K562 (cell line): ENCODE measurements around the gene HVCN1. TPM values are rescaled to one million over a fixed set of nuclear protein-coding genes. Genes with fewer than 3 reads are reported as not detected.

Experiments used
- ATAC-seq: fragments of 200-7000 bp; cut with Tn5 transposase; 3 replicates; pipeline ENCODE4 v1.9.1; 2020; ENCODE audit warnings: moderate library complexity
- BruUV-seq: library from RNA; stranded (reverse); fragments of 400-500 nt; replicated peaks from 2 replicates; lab custom pipeline; 2021; lab: Mats Ljungman, UMichigan
- CTCF ChIA-PET: fragments of 300-600 bp; formaldehyde crosslinking; extraction: SDS; loops from one replicate; lab custom pipeline; 2021; ENCODE audit warnings: low intra/inter-chr PET ratio; lab: Yijun Ruan, JAX
- POLR2A ChIA-PET: fragments of 300-600, 350-650 bp; sonication (Branson Sonifier 250); formaldehyde crosslinking; extraction: SDS; loops from one replicate; lab custom pipeline; 2021; ENCODE audit warnings: antibody characterized with exemption, inconsistent platforms; lab: Yijun Ruan, JAX
- DNase-seq, 4 experiments: peaks; one replicate each; pipeline versions ENCODE4 v3.0.0 to v3.0.0-alpha.2; 2011 to 2018; ENCODE audit warnings: low spot score in 3 of 4, mixed read lengths in 3 of 4; ENCODE audit errors: extremely low read depth in 1 of 4
- FAIRE-seq: peaks from 2 replicates; lab custom pipeline; 2011; peaks lifted over from hg19 to GRCh38; lab: Jason Lieb, UNC
- H2AFZ ChIP-seq: 2 replicates; pipeline ENCODE4 v1.6.0; 2011; ENCODE audit warnings: low read depth, low read length, control low read depth, inconsistent platforms
- H3K27ac ChIP-seq: fragments of 200-600 bp; 3 replicates; pipeline ENCODE4 v1.8.0; 2011; ENCODE audit warnings: low read depth, mild to moderate bottlenecking, control low read depth, inconsistent platforms, low read length, moderate library complexity, mixed read lengths; ENCODE audit errors: extremely low read depth
- H3K27me3 ChIP-seq, 2 experiments: fragments of 300-600 bp in 1 of 2; 2 replicates in 1 of 2; 3 replicates in 1 of 2; pipeline versions ENCODE4 v1.6.0 to v1.8.0; 2011; ENCODE audit warnings: inconsistent platforms in 2 of 2, low read length in 2 of 2, mild to moderate bottlenecking in 1 of 2, mixed read lengths in 1 of 2, moderate library complexity in 1 of 2; ENCODE audit not compliant: control insufficient read depth in 2 of 2, insufficient read depth in 2 of 2
- H3K36me3 ChIP-seq: fragments of 300-600 bp; 3 replicates; pipeline ENCODE4 v1.8.0; 2011; ENCODE audit warnings: mild to moderate bottlenecking, low read length, inconsistent platforms; ENCODE audit not compliant: control insufficient read depth, insufficient read depth
- H3K4me1 ChIP-seq, 2 experiments: fragments of 200-600 bp in 1 of 2; replicated peaks in 1 of 2; 2 replicates in 1 of 2; 3 replicates in 1 of 2; pipeline versions ENCODE4 v1.5.1 to v1.8.0; 2011; ENCODE audit warnings: inconsistent platforms in 2 of 2, low read length in 2 of 2, mild to moderate bottlenecking in 1 of 2, mixed read lengths in 1 of 2, moderate library complexity in 1 of 2; ENCODE audit not compliant: control insufficient read depth in 2 of 2, insufficient read depth in 2 of 2
- H3K4me2 ChIP-seq: 2 replicates; pipeline ENCODE4 v1.6.1; 2011; ENCODE audit warnings: low read length, control low read depth, inconsistent platforms, mixed read lengths; ENCODE audit not compliant: insufficient read depth
- H3K4me3 ChIP-seq: fragments of 200-600 bp; sonication (generic), shearing (Covaris generic); 2 replicates; pipeline ENCODE4 v1.5.1; 2016; ENCODE audit warnings: control low read depth, inconsistent platforms
- H3K79me2 ChIP-seq: fragments of 200-600 bp; 3 replicates; pipeline ENCODE4 v1.8.0; 2011; ENCODE audit warnings: low read length, inconsistent platforms; ENCODE audit not compliant: control insufficient read depth, insufficient read depth
- H3K9ac ChIP-seq, 2 experiments: 2 replicates each; pipeline versions ENCODE4 v1.6.0 to v1.6.1; 2011; ENCODE audit warnings: low read depth in 2 of 2, low read length in 2 of 2, control low read depth in 1 of 2, inconsistent platforms in 1 of 2, mild to moderate bottlenecking in 1 of 2, mixed read lengths in 1 of 2; ENCODE audit not compliant: insufficient read depth in 1 of 2
- H3K9me1 ChIP-seq: one replicate; pipeline ENCODE4 v1.6.0; 2011; ENCODE audit warnings: inconsistent platforms, mild to moderate bottlenecking, low read length, moderate library complexity; ENCODE audit not compliant: control insufficient read depth, insufficient read depth
- H3K9me3 ChIP-seq: replicated peaks from 2 replicates; pipeline ENCODE4 v1.5.1; 2011; ENCODE audit warnings: low read depth, low read length, inconsistent platforms; ENCODE audit not compliant: control insufficient read depth, insufficient read depth
- H4K20me1 ChIP-seq: replicated peaks from 2 replicates; pipeline ENCODE4 v1.6.1; 2011; ENCODE audit warnings: low read length, inconsistent platforms, mixed read lengths; ENCODE audit not compliant: control insufficient read depth, insufficient read depth
- BCOR ChIP-seq: fragments of 450-650 bp; IDR thresholded peaks from 2 replicates; pipeline ENCODE4 v1.6.1; 2016
- BHLHE40 ChIP-seq: IDR thresholded peaks from 2 replicates; pipeline ENCODE4 v1.6.1; 2011; ENCODE audit warnings: low read length, improper control_type of control experiment
- DIDO1 ChIP-seq: fragments of 450-650 bp; IDR thresholded peaks from 2 replicates; pipeline ENCODE4 v1.6.1; 2016; ENCODE audit warnings: low read depth, missing biosample characterization, missing genetic modification characterization
- ESRRA ChIP-seq: fragments of 450-650 bp; IDR thresholded peaks from 2 replicates; pipeline ENCODE4 v1.6.1; 2014; ENCODE audit warnings: low read depth, mild to moderate bottlenecking, moderate library complexity, borderline replicate concordance
- NFE2 ChIP-seq: IDR thresholded peaks from 2 replicates; pipeline ENCODE4 v1.6.1; 2014; ENCODE audit warnings: antibody characterized with exemption, low read depth
- RBFOX2 ChIP-seq: fragments of 200-400 bp; formaldehyde crosslinking; IDR thresholded peaks from 2 replicates; pipeline ENCODE4 v1.6.1; 2017; ENCODE audit warnings: low read depth, mild to moderate bottlenecking, low read length, moderate library complexity
- RBM25 ChIP-seq: fragments of 200-400 bp; formaldehyde crosslinking; IDR thresholded peaks from 2 replicates; pipeline ENCODE4 v1.6.1; 2018; ENCODE audit warnings: low read length, low read depth, moderate library complexity; ENCODE audit not compliant: severe bottlenecking
- RFX5 ChIP-seq: IDR thresholded peaks from 2 replicates; pipeline ENCODE4 v1.6.1; 2011; ENCODE audit warnings: low read depth, mild to moderate bottlenecking, improper control_type of control experiment, low read length
- SRSF7 ChIP-seq: fragments of 200-400 bp; formaldehyde crosslinking; optimal IDR thresholded peaks from 2 replicates; pipeline ENCODE3; 2017; ENCODE audit warnings: mild to moderate bottlenecking, low read depth, low read length
- THRAP3 ChIP-seq: fragments of 450-650 bp; IDR thresholded peaks from 2 replicates; pipeline ENCODE4 v1.6.1; 2016; ENCODE audit warnings: mild to moderate bottlenecking, inconsistent platforms, borderline replicate concordance
- WGBS: fragments of 100-300 bp; shearing (Covaris generic); methylation state at CpG from one replicate; pipeline ENCODE4 v1.1.6; 2016; ENCODE audit warnings: low coverage, mixed read lengths; ENCODE audit not compliant: insufficient coverage; ENCODE audit errors: missing lambda C conversion rate; 5-methylcytosine and 5-hydroxymethylcytosine counted together
- in situ Hi-C: fragments of 300-500 bp; cut with MboI; formaldehyde crosslinking; loops from 4 replicates; pipeline ENCODE4 v1.15.0; 2018; ENCODE audit warnings: inconsistent platforms, mixed read lengths
- intact Hi-C: fragments of 100-400 bp; cut with micrococcal nuclease; formaldehyde crosslinking; loops from 2 replicates; pipeline ENCODE4 v1.14.2; 2022
- polyA plus RNA-seq, 8 experiments: library from polyadenylated mRNA; depleted of rRNA in 4 of 8; stranded (reverse) in 5 of 8; unstranded in 3 of 8; fragments of >200 nt; fragmentation: Nextera tagmentation in 2 of 8; fragmentation: Illumina TruSeq in 1 of 8; extraction: Ambion mirVana in 2 of 8; extraction: Trizol in 1 of 8; gene quantifications; 2 replicates each; pipeline versions ENCODE4 v1.2.1 to v1.2.3, GENCODE V29; 2011 to 2014; ENCODE audit warnings: inconsistent platforms in 1 of 8, missing spikeins in 1 of 8
- total RNA-seq, 7 experiments: library from RNA; depleted of rRNA in 6 of 7; stranded (reverse); fragments of >200 nt in 6 of 7; fragmentation: Illumina TruSeq in 2 of 7; extraction: Trizol in 2 of 7; gene quantifications; 2 replicates each; pipeline versions ENCODE4 v1.2.1 to v1.2.3, GENCODE V29; 2011 to 2021; ENCODE audit warnings: low replicate concordance in 1 of 7
- TF ChIP-seq, protein P1 (sequence below), 2 experiments: fragments of 250-450 bp in 1 of 2; fragments of 450-650 bp in 1 of 2; sonication (Bioruptor Pico) in 1 of 2; IDR thresholded peaks; 2 replicates each; pipeline versions ENCODE4 v1.6.1 to v1.8.0; 2016 to 2021; ENCODE audit warnings: mild to moderate bottlenecking in 2 of 2, moderate library complexity in 2 of 2, missing compliant biosample characterization in 1 of 2, missing genetic modification characterization in 1 of 2
- TF ChIP-seq, protein P2 (sequence below): IDR thresholded peaks from 2 replicates; pipeline ENCODE4 v1.6.1; 2011; ENCODE audit not compliant: insufficient read length; ENCODE audit errors: extremely low read depth
- TF ChIP-seq, protein P3 (sequence below): fragments of 450-650 bp; IDR thresholded peaks from 2 replicates; pipeline ENCODE4 v1.7.0; 2016; ENCODE audit warnings: borderline replicate concordance
- TF ChIP-seq, protein P4 (sequence below), 2 experiments: IDR thresholded peaks in 1 of 2; conservative IDR thresholded peaks in 1 of 2; 2 replicates each; pipeline ENCODE4 v1.6.1; 2016; ENCODE audit warnings: low read depth in 2 of 2, mild to moderate bottlenecking in 1 of 2, missing compliant biosample characterization in 1 of 2, missing genetic modification characterization in 1 of 2, moderate library complexity in 1 of 2

HVCN1 gene
- total and polyA plus RNA-seq, 9 of the 15 experiments (the other 6 are each of a cell fraction or from before 2014, with no cell fraction given): 0.21 to 1.4 (median 0.74) TPM

DNA sequence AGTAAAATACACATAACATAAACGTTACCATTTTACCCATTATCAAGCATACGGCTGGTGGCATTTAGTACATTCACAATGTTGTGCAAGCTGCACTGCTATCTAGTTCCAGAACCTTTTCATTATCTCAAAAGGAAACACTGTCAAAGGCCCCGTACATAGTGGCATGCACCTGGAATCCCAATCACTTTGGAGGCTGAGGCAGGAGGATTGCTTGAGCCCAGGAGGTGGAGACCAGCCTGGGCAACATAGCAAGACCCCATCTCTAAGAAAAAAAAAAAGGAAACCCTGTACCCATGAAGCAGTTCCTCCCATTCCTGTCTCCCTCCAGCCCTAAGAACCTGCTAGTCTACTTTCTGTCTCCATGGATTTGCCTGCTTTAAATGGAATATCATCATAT is 7.4 kb upstream of the HVCN1 start (continued):
- TF ChIP-seq, protein P1, sequence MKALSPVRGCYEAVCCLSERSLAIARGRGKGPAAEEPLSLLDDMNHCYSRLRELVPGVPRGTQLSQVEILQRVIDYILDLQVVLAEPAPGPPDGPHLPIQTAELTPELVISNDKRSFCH (CRISPR knock-in tag; IDR thresholded peaks at IDR 0.05): no peak
- TF ChIP-seq, protein P1 (tag; IDR thresholded peaks at IDR 0.05): no peak
- no peak for TF ChIP-seq RBFOX2
- no peak for TF ChIP-seq THRAP3
- peak; percentile 54; the same call in 1 of the 2 replicates for TF ChIP-seq BCOR
- TF ChIP-seq, protein P2, sequence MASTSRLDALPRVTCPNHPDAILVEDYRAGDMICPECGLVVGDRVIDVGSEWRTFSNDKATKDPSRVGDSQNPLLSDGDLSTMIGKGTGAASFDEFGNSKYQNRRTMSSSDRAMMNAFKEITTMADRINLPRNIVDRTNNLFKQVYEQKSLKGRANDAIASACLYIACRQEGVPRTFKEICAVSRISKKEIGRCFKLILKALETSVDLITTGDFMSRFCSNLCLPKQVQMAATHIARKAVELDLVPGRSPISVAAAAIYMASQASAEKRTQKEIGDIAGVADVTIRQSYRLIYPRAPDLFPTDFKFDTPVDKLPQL: no peak
- peak; percentile 54 for TF ChIP-seq RBM25

DNA sequence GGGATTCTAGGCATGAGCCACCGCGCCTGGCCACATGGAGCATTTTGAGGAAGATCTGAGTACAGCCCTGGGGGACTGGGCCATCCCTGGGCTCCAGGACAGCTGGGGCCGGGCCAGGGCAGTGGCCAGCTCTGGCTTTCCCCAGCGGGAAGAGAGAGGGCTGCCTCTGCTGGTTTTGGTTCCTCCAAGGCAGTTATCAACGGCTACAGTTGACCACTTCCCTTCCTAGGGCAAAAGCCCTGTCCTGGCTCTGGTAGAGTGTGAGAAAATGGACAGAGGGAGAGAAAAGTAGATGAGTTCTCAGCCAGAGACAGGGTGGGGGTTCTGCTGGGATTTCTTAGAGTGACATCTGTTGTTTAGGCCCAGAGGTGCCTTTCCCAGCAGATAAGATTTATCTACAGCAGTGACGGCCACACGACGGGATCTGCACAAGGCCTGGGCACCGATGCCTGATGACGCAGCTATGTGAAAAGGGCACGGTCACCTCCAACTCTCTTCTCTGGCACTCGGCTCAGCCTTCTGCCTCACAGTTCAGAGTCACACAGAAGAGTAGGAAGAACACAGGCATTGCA is 5.5 kb upstream of the HVCN1 start:
- Histone ChIP-seq H3K4me3 (no peak overlapping the region), H3K9me3 (no peaks in the 10 kb centered on the region), H2AFZ (peak overlapping the region; percentile 34), H3K27me3 (no peaks in the 10 kb centered on the region), H3K4me1 (peaks cover 30 to 40% of the 10 kb centered on the region in 2 experiments), H3K79me2 (no peaks in the 10 kb centered on the region), H3K9ac (peak overlapping the region in 1 of 2 experiments; percentile 83; a peak in 2 of 4 replicates), H3K36me3 (no peaks in the 10 kb centered on the region), H3K9me1 (no peaks in the 10 kb centered on the region), H3K4me2 (no peak overlapping the region), H3K27ac (no peak overlapping the region), H4K20me1 (no peaks in the 10 kb centered on the region; the same call in 1 of the 2 replicates)
- BruUV-seq: no TSS peak
- DNase-seq (peak in 1 of 4 experiments; percentile 37), FAIRE-seq (no peak), ATAC-seq (no peak)
- 15% methylated on average over 10 of the region's 12 CpGs for WGBS
- in situ Hi-C loops: no loop called here
- ChIA-PET CTCF (interaction anchor here (0.8 kb wide), 1 partner anchor 191 kb away, joined by 3 read pairs; no protein-coding TSS in a partner anchor), POLR2A (interaction anchor here (0.7 to 0.9 kb wide), 2 partner anchors 15 to 23 kb away, joined by 4 read pairs; no protein-coding TSS in a partner anchor)
- intact Hi-C loops: no loop called here
- 0 out of 2 replicates have a peak, but pooled peaks have one; percentile 10 for TF ChIP-seq BHLHE40
- TF ChIP-seq DIDO1 (tag): no peak
- TF ChIP-seq, protein P3, sequence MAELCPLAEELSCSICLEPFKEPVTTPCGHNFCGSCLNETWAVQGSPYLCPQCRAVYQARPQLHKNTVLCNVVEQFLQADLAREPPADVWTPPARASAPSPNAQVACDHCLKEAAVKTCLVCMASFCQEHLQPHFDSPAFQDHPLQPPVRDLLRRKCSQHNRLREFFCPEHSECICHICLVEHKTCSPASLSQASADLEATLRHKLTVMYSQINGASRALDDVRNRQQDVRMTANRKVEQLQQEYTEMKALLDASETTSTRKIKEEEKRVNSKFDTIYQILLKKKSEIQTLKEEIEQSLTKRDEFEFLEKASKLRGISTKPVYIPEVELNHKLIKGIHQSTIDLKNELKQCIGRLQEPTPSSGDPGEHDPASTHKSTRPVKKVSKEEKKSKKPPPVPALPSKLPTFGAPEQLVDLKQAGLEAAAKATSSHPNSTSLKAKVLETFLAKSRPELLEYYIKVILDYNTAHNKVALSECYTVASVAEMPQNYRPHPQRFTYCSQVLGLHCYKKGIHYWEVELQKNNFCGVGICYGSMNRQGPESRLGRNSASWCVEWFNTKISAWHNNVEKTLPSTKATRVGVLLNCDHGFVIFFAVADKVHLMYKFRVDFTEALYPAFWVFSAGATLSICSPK: no peak
- no peak for TF ChIP-seq ESRRA
- 0 out of 2 replicates have a peak, but pooled peaks have one; percentile 13 for TF ChIP-seq NFE2
- no peak for TF ChIP-seq SRSF7
- TF ChIP-seq RFX5: no peak
- TF ChIP-seq, protein P4, sequence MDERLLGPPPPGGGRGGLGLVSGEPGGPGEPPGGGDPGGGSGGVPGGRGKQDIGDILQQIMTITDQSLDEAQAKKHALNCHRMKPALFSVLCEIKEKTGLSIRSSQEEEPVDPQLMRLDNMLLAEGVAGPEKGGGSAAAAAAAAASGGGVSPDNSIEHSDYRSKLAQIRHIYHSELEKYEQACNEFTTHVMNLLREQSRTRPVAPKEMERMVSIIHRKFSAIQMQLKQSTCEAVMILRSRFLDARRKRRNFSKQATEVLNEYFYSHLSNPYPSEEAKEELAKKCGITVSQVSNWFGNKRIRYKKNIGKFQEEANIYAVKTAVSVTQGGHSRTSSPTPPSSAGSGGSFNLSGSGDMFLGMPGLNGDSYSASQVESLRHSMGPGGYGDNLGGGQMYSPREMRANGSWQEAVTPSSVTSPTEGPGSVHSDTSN (CRISPR knock-in tag; IDR thresholded peaks at IDR 0.05; ENCODE audit: low read depth): no peak
- TF ChIP-seq, protein P4 (tag; conservative IDR thresholded peaks at IDR 0.05; ENCODE audit: low read depth): 0 out of 2 replicates have a peak, but pooled peaks have one; percentile 21
